Effector memory CD4-positive, alpha-beta T cell (primary cell): ENCODE results near the gene SPRR2A.

Experiments
- DNase-seq, 3 donors: peaks; one replicate each; pipeline ENCODE4 v3.0.0-alpha.2; 2020
- H3K27ac ChIP-seq: 2 replicates; pipeline ENCODE4 v1.7.0; 2013; ENCODE audit warnings: mild to moderate bottlenecking, low read length, moderate library complexity; ENCODE audit not compliant: insufficient read depth, poor library complexity, severe bottlenecking
- H3K27me3 ChIP-seq: replicated peaks from 2 replicates; pipeline ENCODE4 v1.7.0; 2013; ENCODE audit warnings: mild to moderate bottlenecking, low read length; ENCODE audit not compliant: insufficient read depth, control insufficient read depth, poor library complexity, severe bottlenecking
- H3K36me3 ChIP-seq: 2 replicates; pipeline ENCODE4 v1.7.0; 2013; ENCODE audit warnings: mild to moderate bottlenecking, low read length, moderate library complexity; ENCODE audit not compliant: control insufficient read depth, insufficient read depth
- H3K4me1 ChIP-seq: 2 replicates; pipeline ENCODE4 v1.7.0; 2013; ENCODE audit warnings: low read length, mild to moderate bottlenecking; ENCODE audit not compliant: control insufficient read depth, insufficient read depth, poor library complexity, severe bottlenecking
- H3K4me3 ChIP-seq: 2 replicates; pipeline ENCODE4 v1.7.0; 2013; ENCODE audit warnings: low read length, low read depth, mild to moderate bottlenecking; ENCODE audit not compliant: insufficient read depth, poor library complexity, severe bottlenecking
- H3K9me3 ChIP-seq: 2 replicates; pipeline ENCODE4 v1.7.0; 2013; ENCODE audit warnings: mild to moderate bottlenecking, low read length, moderate library complexity; ENCODE audit not compliant: control insufficient read depth
- total RNA-seq, 3 donors: gene quantifications; one replicate each; lab custom pipeline; 2026; lab: John Stamatoyannopoulos, UW

SPRR2A gene
- 0 reads per million in 3 donors for total RNA-seq

GRCh38 chr1:153057375-153057774 is at the start of gene SPRR2A:
TSS of gene SPRR2A (minus strand) at chr1:153057512. CDS start at chr1:153056735, 777 bp downstream.
- Histone ChIP-seq H3K27ac (no peak within 1 kb of the TSS), H3K36me3 (no peaks in the 10 kb centered on the region)
- DNase-seq: no peak

DNA sequence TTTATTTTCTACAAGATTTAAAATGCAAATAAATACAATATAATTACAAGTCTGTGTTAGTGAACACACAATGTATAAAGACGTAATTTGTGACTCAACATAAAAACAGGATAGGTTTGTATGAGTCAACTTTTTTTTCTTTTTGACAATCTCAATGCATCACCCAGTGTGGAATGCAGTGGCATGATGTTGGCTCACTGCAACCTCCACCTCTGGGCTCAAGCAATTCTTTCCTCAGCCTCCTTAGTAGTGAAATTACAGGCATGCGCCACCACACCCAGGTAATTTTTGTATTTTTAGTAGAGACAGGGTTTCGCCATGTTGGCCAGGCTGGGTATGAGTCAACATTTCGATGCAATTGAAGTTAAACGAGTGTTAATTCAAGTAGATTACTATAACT is 42.9 kb upstream of the SPRR2A start:
- peaks cover 5% of the 10 kb centered on the region for H3K27me3 ChIP-seq
- no peak for DNase-seq
- no peak overlapping the region for H3K4me3 ChIP-seq
- no peak overlapping the region for H3K27ac ChIP-seq
- H3K4me1 ChIP-seq: no peaks in the 10 kb centered on the region
- no peaks in the 10 kb centered on the region for H3K9me3 ChIP-seq
- H3K36me3 ChIP-seq: no peaks in the 10 kb centered on the region

More at GRCh38 chr1:153057375-153057774, at the start of gene SPRR2A:
- Histone ChIP-seq H3K27me3 (no peaks in the 10 kb centered on the region), H3K4me1 (no peaks in the 10 kb centered on the region), H3K4me3 (no peak within 1 kb of the TSS), H3K9me3 (no peaks in the 10 kb centered on the region)

DNA sequence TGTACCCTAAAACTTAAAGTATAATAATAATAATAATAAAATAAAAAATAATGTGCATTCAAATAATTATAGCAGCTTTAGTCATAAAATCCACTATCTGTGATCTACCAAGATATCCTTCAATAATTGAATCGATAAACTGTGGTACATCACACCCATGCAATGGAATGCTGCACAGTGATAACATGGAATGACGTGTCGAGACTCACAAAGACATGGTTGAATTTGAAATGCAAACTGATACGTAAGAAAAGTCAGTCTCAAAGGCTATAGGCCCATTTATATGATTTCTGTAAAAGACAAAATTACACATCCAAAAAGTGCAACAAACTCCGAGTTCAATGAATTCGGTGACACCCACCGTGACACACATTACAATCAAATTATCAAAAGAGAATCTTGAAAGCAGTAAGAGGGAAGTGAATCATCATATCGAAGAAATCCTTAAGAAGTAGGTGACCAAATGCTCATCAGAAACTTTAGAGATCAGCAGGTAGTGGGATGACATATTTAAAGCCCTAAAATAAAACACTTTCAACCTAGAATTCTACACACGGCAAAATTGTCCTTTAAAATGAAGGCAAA is 42.2 kb upstream of the SPRR2A start:
- no peak overlapping the region for H3K4me3 ChIP-seq
- no peaks in the 10 kb centered on the region for H3K9me3 ChIP-seq
- H3K4me1 ChIP-seq: no peaks in the 10 kb centered on the region
- no peak for DNase-seq
- no peak overlapping the region for H3K27ac ChIP-seq
- no peaks in the 10 kb centered on the region for H3K36me3 ChIP-seq
- peaks cover 5% of the 10 kb centered on the region for H3K27me3 ChIP-seq

DNA sequence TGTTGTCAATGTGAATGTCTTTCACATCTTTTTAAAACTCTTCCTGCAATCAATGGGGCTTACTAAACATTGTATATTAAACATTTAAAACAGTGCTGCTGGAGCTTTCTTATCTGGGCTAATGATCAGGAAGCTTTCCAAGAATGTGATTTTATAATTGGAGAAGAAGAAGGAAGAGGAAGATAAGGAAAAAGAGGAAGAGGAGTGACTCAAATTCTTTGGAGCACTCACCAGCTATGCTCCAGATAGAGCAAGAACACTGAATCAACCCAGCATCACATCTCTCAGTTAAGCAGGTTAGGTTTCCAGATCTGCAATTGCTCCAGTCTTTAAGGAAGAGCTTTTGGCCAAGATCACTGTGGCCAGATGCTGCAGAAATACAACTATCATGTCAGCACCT is 38.5 kb upstream of the SPRR2A start:
- Histone ChIP-seq H3K27ac (no peak overlapping the region), H3K36me3 (no peaks in the 10 kb centered on the region), H3K4me1 (no peaks in the 10 kb centered on the region), H3K9me3 (no peaks in the 10 kb centered on the region), H3K27me3 (peaks cover 5% of the 10 kb centered on the region), H3K4me3 (no peak overlapping the region)
- no peak for DNase-seq

GRCh38 chr1:153094426-153094825 is 37.1 kb upstream of the SPRR2A start, which contains the start of gene SPRR2E:
TSS of gene SPRR2E (minus strand) at chr1:153094526. CDS start at chr1:153093751, 775 bp downstream.
- H3K27ac ChIP-seq: no peak within 1 kb of the TSS
- no peaks in the 10 kb centered on the region for H3K4me1 ChIP-seq
- DNase-seq: no peak
- no peak within 1 kb of the TSS for H3K4me3 ChIP-seq
- H3K9me3 ChIP-seq: no peaks in the 10 kb centered on the region
- H3K36me3 ChIP-seq: no peaks in the 10 kb centered on the region
- peaks cover 5% of the 10 kb centered on the region for H3K27me3 ChIP-seq

DNA sequence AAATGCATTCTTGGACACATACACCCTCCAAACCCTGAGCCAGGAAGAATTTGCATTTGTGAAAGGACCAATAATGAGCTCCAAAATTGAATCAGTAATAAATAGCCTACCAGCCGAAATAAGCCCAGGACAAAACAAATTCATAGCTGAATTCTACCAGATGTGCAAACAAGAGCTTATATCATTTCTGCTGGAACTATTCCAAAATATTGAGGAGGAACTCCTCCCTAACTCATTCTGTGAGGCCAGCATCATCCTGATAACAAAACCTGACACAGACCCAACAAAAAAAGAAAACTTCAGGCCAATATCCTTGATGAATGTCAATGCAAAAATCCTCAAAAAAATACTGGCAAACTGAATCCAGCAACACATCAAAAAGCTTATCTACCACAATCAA is 30.3 kb upstream of the SPRR2A start:
- DNase-seq: no peak
- H3K4me1 ChIP-seq: no peaks in the 10 kb centered on the region
- H3K27me3 ChIP-seq: no peaks in the 10 kb centered on the region
- H3K9me3 ChIP-seq: no peaks in the 10 kb centered on the region
- no peak overlapping the region for H3K4me3 ChIP-seq
- no peak overlapping the region for H3K27ac ChIP-seq
- no peaks in the 10 kb centered on the region for H3K36me3 ChIP-seq

- no peak overlapping the region for H3K27ac ChIP-seq
- DNase-seq: no peak
Observed at GRCh38 chr1:153081736-153082135, 24.4 kb upstream of the SPRR2A start.

DNA sequence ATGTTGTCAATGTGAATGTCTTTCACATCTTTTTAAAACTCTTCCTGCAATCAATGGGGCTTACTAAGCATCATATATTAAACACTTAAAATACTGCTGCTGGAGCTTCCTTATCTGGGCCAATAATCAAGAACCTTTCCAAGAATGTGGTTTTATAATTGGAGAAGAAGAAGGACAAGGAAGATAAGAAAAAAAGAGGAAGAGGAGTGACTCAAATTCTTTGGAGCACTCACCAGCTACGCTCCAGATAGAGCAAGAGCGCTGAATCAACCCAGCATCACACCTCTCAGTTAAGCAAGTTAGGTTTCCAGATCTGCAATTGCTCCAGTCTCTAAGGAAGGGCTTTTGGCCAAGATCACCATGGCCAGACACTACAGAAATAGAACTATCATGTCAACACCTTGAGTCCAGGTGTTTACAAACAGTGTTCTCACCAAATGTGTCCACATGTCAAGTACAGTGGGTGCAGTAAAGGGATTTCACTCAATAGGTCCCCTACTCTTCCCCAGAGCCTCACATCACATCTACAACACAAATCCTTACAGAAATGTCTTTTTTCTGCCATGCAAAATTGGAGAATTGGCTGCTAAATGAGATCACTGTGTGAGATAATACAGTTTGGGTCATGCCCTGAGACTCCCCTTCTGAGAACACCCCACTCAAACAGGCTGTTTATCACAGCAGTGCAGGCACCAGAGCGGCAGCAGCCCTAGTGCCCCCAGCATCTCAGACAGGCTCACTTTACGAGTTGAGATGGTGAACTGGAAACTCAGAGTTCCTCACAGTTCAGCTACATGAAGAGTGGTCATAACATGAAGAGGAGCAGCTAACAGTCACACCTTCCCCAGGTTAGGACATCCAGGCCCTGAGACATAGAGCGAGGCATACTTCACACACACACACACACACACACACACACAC is 15.8 kb upstream of the SPRR2A start:
- no peaks in the 10 kb centered on the region for H3K4me1 ChIP-seq
- no peaks in the 10 kb centered on the region for H3K36me3 ChIP-seq
- DNase-seq: no peak
- no peak overlapping the region for H3K27ac ChIP-seq
- no peaks in the 10 kb centered on the region for H3K9me3 ChIP-seq
- H3K4me3 ChIP-seq: no peak overlapping the region
- peaks cover 2% of the 10 kb centered on the region for H3K27me3 ChIP-seq

More at GRCh38 chr1:153081736-153082135, 24.4 kb upstream of the SPRR2A start:
- no peaks in the 10 kb centered on the region for H3K36me3 ChIP-seq
- no peak overlapping the region for H3K4me3 ChIP-seq
- no peaks in the 10 kb centered on the region for H3K4me1 ChIP-seq
- H3K27me3 ChIP-seq: no peaks in the 10 kb centered on the region
- H3K9me3 ChIP-seq: no peaks in the 10 kb centered on the region

DNA sequence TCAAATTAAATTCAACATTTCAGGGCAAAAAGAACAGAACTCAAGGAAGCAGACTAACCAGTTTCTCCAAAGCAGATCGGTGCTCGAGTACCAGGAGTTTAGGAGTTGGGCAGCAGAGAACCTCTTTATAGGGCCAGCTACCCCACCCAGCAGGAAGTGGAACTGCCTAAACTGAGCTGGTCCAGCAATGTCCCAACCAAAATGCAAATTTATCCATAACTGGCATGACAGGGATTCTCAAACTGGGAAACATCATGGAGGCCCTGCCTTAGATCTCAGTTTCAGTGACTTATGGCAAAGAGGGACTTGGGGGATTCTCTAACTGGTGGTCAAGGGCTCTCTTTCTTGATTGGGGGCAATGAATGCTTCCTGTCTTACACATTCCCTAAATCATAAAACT is 14.2 kb upstream of the SPRR2A start, which contains the start of gene SPRR2B:
TSS of gene SPRR2B (minus strand) at position 101 of the 400 bp plus-strand sequence. CDS start 772 bp downstream, outside the sequence.
- Histone ChIP-seq H3K36me3 (no peaks in the 10 kb centered on the region), H3K27ac (no peak within 1 kb of the TSS)
- DNase-seq: no peak

DNA sequence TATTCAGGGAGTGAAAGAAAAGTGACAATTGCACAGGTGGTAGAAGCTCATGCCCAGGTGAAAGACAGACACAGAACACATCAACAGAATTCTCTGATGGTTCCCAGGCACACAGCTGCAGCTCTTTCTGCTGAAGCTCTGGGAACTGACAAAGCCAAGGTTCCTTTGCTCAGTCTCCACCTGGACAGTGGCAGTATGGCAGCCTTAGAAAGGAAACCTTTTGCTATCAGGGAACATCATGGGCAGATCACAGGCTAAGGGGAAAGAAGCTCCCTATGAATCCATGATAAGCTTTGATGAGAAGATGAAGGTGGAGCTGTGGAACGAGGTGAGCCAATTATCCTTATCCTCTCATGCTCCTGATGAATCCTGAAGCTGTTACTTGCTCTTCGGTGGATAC is 12.9 kb upstream of the SPRR2A start:
- Histone ChIP-seq H3K4me3 (no peak overlapping the region), H3K9me3 (no peaks in the 10 kb centered on the region), H3K27ac (no peak overlapping the region), H3K36me3 (no peaks in the 10 kb centered on the region), H3K4me1 (no peaks in the 10 kb centered on the region), H3K27me3 (peaks cover 2% of the 10 kb centered on the region)
- no peak for DNase-seq

More for the DNA sequence above, 14.2 kb upstream of the SPRR2A start, which contains the start of gene SPRR2B:
- Histone ChIP-seq H3K9me3 (no peaks in the 10 kb centered on the region), H3K27me3 (peaks cover 2% of the 10 kb centered on the region), H3K4me3 (no peak within 1 kb of the TSS), H3K4me1 (no peaks in the 10 kb centered on the region)
